Caco-2 (cell line): ENCODE results near the gene MED26. TPM values are rescaled to one million over a fixed set of nuclear protein-coding genes. Genes with fewer than 3 reads are reported as not detected.

Source experiments
- BruUV-seq: library from RNA; stranded (reverse); fragments of 400-500 nt; replicated peaks from 2 replicates; lab custom pipeline; 2021; lab: Mats Ljungman, UMichigan
- CTCF ChIA-PET: fragments of 300-600 bp; sonication (Branson Sonifier 250); formaldehyde crosslinking; loops from one replicate; lab custom pipeline; 2022; ENCODE audit warnings: antibody characterized with exemption; lab: Charles Lee
- POLR2A ChIA-PET: fragments of 300-600 bp; sonication (Branson Sonifier 250); formaldehyde crosslinking; loops from one replicate; lab custom pipeline; 2022; ENCODE audit warnings: antibody characterized with exemption; lab: Charles Lee
- DNase-seq, 2 experiments: peaks; one replicate each; pipeline versions ENCODE4 v3.0.0 to v3.0.0-alpha.2; 2020 to 2022
- H3K27me3 ChIP-seq: replicated peaks from 2 replicates; pipeline ENCODE4 v1.6.0; 2011; ENCODE audit warnings: low read length; ENCODE audit not compliant: control insufficient read depth, insufficient read depth
- H3K36me3 ChIP-seq: 2 replicates; pipeline ENCODE4 v1.5.1; 2011; ENCODE audit warnings: low read length; ENCODE audit not compliant: control insufficient read depth, insufficient read depth
- H3K4me1 ChIP-seq: fragments of 250-450 bp; sonication (Bioruptor Pico); 2 replicates; pipeline ENCODE4 v1.5.1; 2020; ENCODE audit warnings: mild to moderate bottlenecking
- H3K4me3 ChIP-seq: 2 replicates; pipeline ENCODE4 v1.5.1; 2011; ENCODE audit warnings: low read depth, mild to moderate bottlenecking, control low read depth, low read length
- H3K9me3 ChIP-seq: fragments of 250-450 bp; sonication (Bioruptor Pico); 2 replicates; pipeline ENCODE4 v1.5.1; 2020; ENCODE audit warnings: mild to moderate bottlenecking, moderate library complexity
- H3K27ac Mint-ChIP-seq: one replicate; pipeline ENCODE4 v1.8.0; 2022; ENCODE audit warnings: mixed read lengths; ENCODE audit not compliant: unreplicated experiment
- H3K27me3 Mint-ChIP-seq: one replicate; pipeline ENCODE4 v1.8.0; 2022; ENCODE audit warnings: mixed read lengths; ENCODE audit not compliant: insufficient read depth, unreplicated experiment
- H3K36me3 Mint-ChIP-seq: one replicate; pipeline ENCODE4 v1.8.0; 2022; ENCODE audit warnings: mild to moderate bottlenecking, mixed read lengths; ENCODE audit not compliant: insufficient read depth, unreplicated experiment
- H3K4me1 Mint-ChIP-seq: one replicate; pipeline ENCODE4 v1.8.0; 2022; ENCODE audit warnings: low read depth, mixed read lengths; ENCODE audit not compliant: unreplicated experiment
- H3K4me3 Mint-ChIP-seq: one replicate; pipeline ENCODE4 v1.8.0; 2022; ENCODE audit warnings: mild to moderate bottlenecking, moderate library complexity, mixed read lengths; ENCODE audit not compliant: unreplicated experiment
- H3K9me3 Mint-ChIP-seq: one replicate; pipeline ENCODE4 v1.8.0; 2022; ENCODE audit warnings: mixed read lengths; ENCODE audit not compliant: unreplicated experiment
- intact Hi-C: fragments of 100-400 bp; cut with micrococcal nuclease; formaldehyde crosslinking; loops from one replicate; pipeline ENCODE4 v1.10.0; 2022; ENCODE audit not compliant: unreplicated experiment
- total RNA-seq: library from RNA; stranded (reverse); gene quantifications from 2 replicates; pipeline ENCODE4 v1.2.3, GENCODE V29; 2022
- TF ChIP-seq, protein P1 (sequence below), 2 experiments: fragments of 200-600 bp in 1 of 2; IDR thresholded peaks; 1 replicate in 1 of 2; 2 replicates in 1 of 2; pipeline versions ENCODE4 v1.5.1 to v1.8.0; 2011 to 2022; ENCODE audit warnings: antibody characterized with exemption in 1 of 2, control low read depth in 1 of 2, inconsistent platforms in 1 of 2, low read depth in 1 of 2, low read length in 1 of 2, mild to moderate bottlenecking in 1 of 2, moderate library complexity in 1 of 2; ENCODE audit not compliant: insufficient read depth in 1 of 2, severe bottlenecking in 1 of 2, unreplicated experiment in 1 of 2

Gene MED26
- total RNA-seq, 1 experiment from 2014 or later = 11.4 TPM

- Mint-ChIP-seq H3K36me3 (peaks cover 34% of the 10 kb centered on the region), H3K27ac (no peak overlapping the region), H3K4me3 (no peak overlapping the region), H3K9me3 (no peaks in the 10 kb centered on the region), H3K27me3 (no peaks in the 10 kb centered on the region), H3K4me1 (no peaks in the 10 kb centered on the region)
- intact Hi-C loops = no loop called here
- Histone ChIP-seq H3K4me1 (0 out of 2 replicates have a peak, but pooled peaks cover 2% of the 10 kb centered on the region), H3K27me3 (no peaks in the 10 kb centered on the region), H3K36me3 (peaks cover 2% of the 10 kb centered on the region; the same call in 1 of the 2 replicates), H3K4me3 (no peak overlapping the region), H3K9me3 (no peaks in the 10 kb centered on the region)
- TF ChIP-seq, protein P1, sequence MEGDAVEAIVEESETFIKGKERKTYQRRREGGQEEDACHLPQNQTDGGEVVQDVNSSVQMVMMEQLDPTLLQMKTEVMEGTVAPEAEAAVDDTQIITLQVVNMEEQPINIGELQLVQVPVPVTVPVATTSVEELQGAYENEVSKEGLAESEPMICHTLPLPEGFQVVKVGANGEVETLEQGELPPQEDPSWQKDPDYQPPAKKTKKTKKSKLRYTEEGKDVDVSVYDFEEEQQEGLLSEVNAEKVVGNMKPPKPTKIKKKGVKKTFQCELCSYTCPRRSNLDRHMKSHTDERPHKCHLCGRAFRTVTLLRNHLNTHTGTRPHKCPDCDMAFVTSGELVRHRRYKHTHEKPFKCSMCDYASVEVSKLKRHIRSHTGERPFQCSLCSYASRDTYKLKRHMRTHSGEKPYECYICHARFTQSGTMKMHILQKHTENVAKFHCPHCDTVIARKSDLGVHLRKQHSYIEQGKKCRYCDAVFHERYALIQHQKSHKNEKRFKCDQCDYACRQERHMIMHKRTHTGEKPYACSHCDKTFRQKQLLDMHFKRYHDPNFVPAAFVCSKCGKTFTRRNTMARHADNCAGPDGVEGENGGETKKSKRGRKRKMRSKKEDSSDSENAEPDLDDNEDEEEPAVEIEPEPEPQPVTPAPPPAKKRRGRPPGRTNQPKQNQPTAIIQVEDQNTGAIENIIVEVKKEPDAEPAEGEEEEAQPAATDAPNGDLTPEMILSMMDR (IDR thresholded peaks at IDR 0.05; ENCODE audit: insufficient read depth in 1 of 2, low read depth in 1 of 2, low read length in 1 of 2, severe bottlenecking in 1 of 2, unreplicated experiment in 1 of 2) = no peak
- POLR2A ChIA-PET = no interaction called here
- BruUV-seq = no TSS peak
- DNase-seq = no peak
- CTCF ChIA-PET = no interaction called here
Observed at GRCh38 chr19:16579381-16579780, 48.6 kb downstream of the MED26 start.

- H3K4me3 Mint-ChIP-seq = no peak overlapping the region
- H3K36me3 Mint-ChIP-seq = peaks cover 46% of the 10 kb centered on the region
- Histone ChIP-seq H3K4me3 (no peak overlapping the region), H3K27me3 (no peaks in the 10 kb centered on the region), H3K9me3 (no peaks in the 10 kb centered on the region), H3K36me3 (peaks cover 2% of the 10 kb centered on the region; the same call in 1 of the 2 replicates), H3K4me1 (no peaks in the 10 kb centered on the region; the same call in 1 of the 2 replicates)
- no peaks in the 10 kb centered on the region for H3K9me3 Mint-ChIP-seq
- no peak overlapping the region for H3K27ac Mint-ChIP-seq
- no peak for DNase-seq
- BruUV-seq = no TSS peak
- no peaks in the 10 kb centered on the region for H3K4me1 Mint-ChIP-seq
- CTCF ChIA-PET = no interaction called here
- POLR2A ChIA-PET = no interaction called here
- H3K27me3 Mint-ChIP-seq = no peaks in the 10 kb centered on the region
- TF ChIP-seq, protein P1 (IDR thresholded peaks at IDR 0.05; ENCODE audit: insufficient read depth in 1 of 2, low read depth in 1 of 2, low read length in 1 of 2, severe bottlenecking in 1 of 2, unreplicated experiment in 1 of 2) = no peak
- intact Hi-C loops = no loop called here
Observed at GRCh38 chr19:16577531-16577985, 50.4 kb downstream of the MED26 start.

DNA sequence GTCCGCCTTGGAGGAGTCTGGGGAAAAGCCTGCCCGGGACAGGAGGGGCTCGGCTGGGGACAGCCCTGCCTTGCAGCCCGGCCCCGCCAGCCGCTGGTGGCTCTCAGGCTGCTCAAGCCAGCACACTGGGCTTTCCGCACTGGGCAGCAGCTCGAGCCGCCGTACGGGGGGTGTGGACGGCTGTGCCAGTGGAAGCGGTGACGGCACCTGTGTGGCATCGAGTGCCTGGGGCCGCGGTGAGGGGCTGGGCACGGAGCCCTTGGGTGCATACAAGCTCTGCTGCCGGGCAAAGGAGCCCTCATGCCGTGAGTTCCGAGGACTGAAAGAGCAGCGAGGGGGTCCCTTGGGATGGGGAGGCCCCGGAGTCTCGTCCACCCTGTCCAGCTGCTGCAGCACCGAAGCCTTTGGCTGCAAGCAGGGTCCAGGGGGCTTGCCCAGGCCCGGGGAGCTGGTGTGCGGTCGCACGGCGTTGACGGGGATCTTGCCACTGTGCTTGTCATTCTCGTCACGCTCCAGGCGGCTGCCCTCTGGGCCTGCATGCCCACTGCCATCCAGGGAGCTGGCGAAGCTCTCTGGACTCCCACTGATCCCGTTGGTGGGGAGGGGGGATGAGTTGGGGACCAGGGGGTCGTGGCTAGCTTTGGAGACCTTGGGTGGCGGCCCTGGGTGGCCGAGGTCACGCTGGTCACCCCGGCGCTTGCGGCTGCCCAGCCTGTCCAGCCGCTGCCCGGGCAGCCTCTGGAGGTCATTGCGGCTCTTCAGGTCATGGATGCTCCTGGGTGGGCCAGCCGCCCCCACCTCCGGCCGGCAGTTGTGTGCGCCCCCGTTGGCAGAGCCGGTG lies 51.1 kb downstream of the MED26 start:
- Mint-ChIP-seq H3K27ac (no peak overlapping the region), H3K4me1 (no peaks in the 10 kb centered on the region), H3K4me3 (no peak overlapping the region), H3K36me3 (peaks cover 53% of the 10 kb centered on the region), H3K27me3 (no peaks in the 10 kb centered on the region), H3K9me3 (no peaks in the 10 kb centered on the region)
- no peaks in the 10 kb centered on the region for H3K27me3 ChIP-seq
- H3K4me3 ChIP-seq = no peak overlapping the region
- H3K4me1 ChIP-seq = no peaks in the 10 kb centered on the region; the same call in 1 of the 2 replicates
- POLR2A ChIA-PET = no interaction called here
- peaks cover 2% of the 10 kb centered on the region; the same call in 1 of the 2 replicates for H3K36me3 ChIP-seq
- no TSS peak for BruUV-seq
- intact Hi-C loops = no loop called here
- DNase-seq = no peak
- CTCF ChIA-PET = no interaction called here
- H3K9me3 ChIP-seq = no peaks in the 10 kb centered on the region
- TF ChIP-seq, protein P1 (IDR thresholded peaks at IDR 0.05; ENCODE audit: insufficient read depth in 1 of 2, low read depth in 1 of 2, low read length in 1 of 2, severe bottlenecking in 1 of 2, unreplicated experiment in 1 of 2) = no peak
